Amniotic epithelial cell (primary cell): ENCODE results near the gene UNC5C.

Source experiments
- DNase-seq: peaks from one replicate; pipeline ENCODE4 v3.0.0-alpha.2; 2010; ENCODE audit warnings: low read depth

The UNC5C gene

GRCh38 chr4:95120456-95120855 is 428.3 kb downstream of the UNC5C start:
- DNase-seq = no peak

GRCh38 chr4:95118497-95118896 is 430.3 kb downstream of the UNC5C start:
- DNase-seq = no peak

- no peak for DNase-seq
Measured at GRCh38 chr4:95114521-95114920, 434.3 kb downstream of the UNC5C start.
